Vagina (tissue), 2 donors: Measurements from ENCODE around the gene HYAL1. TPM values are rescaled to one million over a fixed set of nuclear protein-coding genes. Genes with fewer than 3 reads are reported as not detected.

Source experiments
- DNase-seq, 2 donors: peaks; one replicate each; pipeline ENCODE4 v3.0.0-alpha.2; 2017; ENCODE audit errors: extremely low spot score in 2 of 2
- H3K27ac ChIP-seq: fragments of 200-600 bp; sonication (generic); one replicate; pipeline ENCODE4 v1.5.1; 2019
- H3K27me3 ChIP-seq: fragments of 200-600 bp; sonication (generic); one replicate; pipeline ENCODE4 v1.5.1; 2019
- H3K36me3 ChIP-seq, 2 donors: fragments of 200-600 bp; sonication (generic); one replicate each; pipeline ENCODE4 v1.5.1; 2017 to 2019
- H3K4me1 ChIP-seq: fragments of 200-600 bp; sonication (generic); one replicate; pipeline ENCODE4 v1.5.1; 2019
- H3K4me3 ChIP-seq, 2 donors: fragments of 200-600 bp; sonication (generic); 1 replicate in 1 of 2; 2 replicates in 1 of 2; pipeline ENCODE4 v1.5.1; 2016 to 2019
- H3K9me3 ChIP-seq: fragments of 200-600 bp; sonication (generic); one replicate; pipeline ENCODE4 v1.5.1; 2019
- CTCF ChIP-seq, 3 experiments: fragments of 450-650 bp in 2 of 3; fragments of 200-600 bp in 1 of 3; sonication (generic) in 1 of 3; IDR thresholded peaks; one replicate each; pipeline ENCODE4 v1.5.1; 2017 to 2019; ENCODE audit warnings: antibody characterized with exemption in 3 of 3, mild to moderate bottlenecking in 2 of 3, moderate library complexity in 2 of 3
- POLR2A ChIP-seq, 2 donors: fragments of 450-650 bp; IDR thresholded peaks; one replicate each; pipeline ENCODE4 v1.6.1; 2017; ENCODE audit warnings: antibody characterized with exemption in 2 of 2, mild to moderate bottlenecking in 2 of 2, moderate library complexity in 2 of 2
- POLR2AphosphoS5 ChIP-seq, 2 donors: sonication (generic); formaldehyde crosslinking; IDR thresholded peaks; one replicate each; pipeline ENCODE4 v1.9.0; 2017; ENCODE audit warnings: antibody characterized with exemption in 2 of 2, mild to moderate bottlenecking in 2 of 2, low read depth in 1 of 2; ENCODE audit not compliant: insufficient read depth in 1 of 2
- intact Hi-C: fragments of 100-400 bp; cut with DNase I; formaldehyde crosslinking; loops from one replicate; pipeline ENCODE4 v1.15.1; 2023
- total RNA-seq: library from RNA; depleted of rRNA; stranded (reverse); fragments of >200 nt; gene quantifications from one replicate; pipeline ENCODE4 v1.2.3, GENCODE V29; 2016

Gene HYAL1
- total RNA-seq, 1 donor from 2014 or later, result 17.7 TPM

GRCh38 chr3:50254577-50255250, 48.7 kb downstream of the HYAL1 start:
- Histone ChIP-seq H3K4me1 (peaks cover 67% of the 10 kb centered on the region), H3K27ac (peak overlapping the region; percentile 75), H3K4me3 (no peak overlapping the region), H3K9me3 (no peaks in the 10 kb centered on the region), H3K27me3 (no peaks in the 10 kb centered on the region), H3K36me3 (peaks cover 0 to 38% of the 10 kb centered on the region in 2 donors)
- DNase-seq, result no peak
- intact Hi-C loops, result loop anchor here (5.0 kb wide), 1 partner anchor 68 kb away; the partner anchor contains the start of gene HYAL2
- no peak for TF ChIP-seq CTCF (IDR thresholded peaks at IDR 0.05)
- TF ChIP-seq POLR2AphosphoS5 (IDR thresholded peaks at IDR 0.05; ENCODE audit: insufficient read depth in 1 of 2, low read depth in 1 of 2), result peak; percentile 55 to 57

- DNase-seq, result no peak
- Histone ChIP-seq H3K9me3 (no peaks in the 10 kb centered on the region), H3K36me3 (peaks cover 0 to 14% of the 10 kb centered on the region in 2 donors), H3K27me3 (no peaks in the 10 kb centered on the region), H3K27ac (peak overlapping the region; percentile 52), H3K4me1 (peaks cover 91% of the 10 kb centered on the region), H3K4me3 (no peak overlapping the region)
- intact Hi-C loops, result no loop called here
- no peak for TF ChIP-seq CTCF (IDR thresholded peaks at IDR 0.05)
- TF ChIP-seq POLR2AphosphoS5 (IDR thresholded peaks at IDR 0.05; ENCODE audit: insufficient read depth in 1 of 2, low read depth in 1 of 2), result peak in 1 of 2 donors; percentile 65
Measured at GRCh38 chr3:50251220-50251619, 52.2 kb downstream of the HYAL1 start.

GRCh38 chr3:50250514-50250913, 52.9 kb downstream of the HYAL1 start:
- no peaks in the 10 kb centered on the region for H3K27me3 ChIP-seq
- peaks cover 0 to 12% of the 10 kb centered on the region in 2 donors for H3K36me3 ChIP-seq
- H3K27ac ChIP-seq, result peak overlapping the region; percentile 26
- peaks cover 93% of the 10 kb centered on the region for H3K4me1 ChIP-seq
- DNase-seq, result no peak
- intact Hi-C loops, result no loop called here
- TF ChIP-seq POLR2AphosphoS5 (IDR thresholded peaks at IDR 0.05; ENCODE audit: insufficient read depth in 1 of 2, low read depth in 1 of 2) (no peak), POLR2A (IDR thresholded peaks at IDR 0.05) (no peak)
- no peak overlapping the region for H3K4me3 ChIP-seq
- no peaks in the 10 kb centered on the region for H3K9me3 ChIP-seq

Other genes with a start within 250 kb of the HYAL1 start
- 271 TPM for gene RBM5, start 214.7 kb downstream of the HYAL1 start, total RNA-seq
- 78.1 TPM for gene SEMA3F, start 148.2 kb downstream of the HYAL1 start, total RNA-seq
- gene GNAT1, start 112.0 kb downstream of the HYAL1 start, total RNA-seq, result not detected
- gene SLC38A3, start 98.3 kb downstream of the HYAL1 start, total RNA-seq, result 2.0 TPM
- 244 TPM for gene GNAI2, start 67.4 kb downstream of the HYAL1 start, total RNA-seq
- gene SEMA3B, start 34.4 kb downstream of the HYAL1 start, total RNA-seq, result 32.9 TPM
- not detected for gene LSMEM2, start 24.5 kb downstream of the HYAL1 start, total RNA-seq
- 37.3 TPM for gene IFRD2, start 11.1 kb downstream of the HYAL1 start, total RNA-seq
- gene HYAL3, start 4.2 kb downstream of the HYAL1 start, total RNA-seq, result 8.1 TPM
- gene NAA80, start 4.2 kb downstream of the HYAL1 start, total RNA-seq, result 10.1 TPM
- gene HYAL2, start 19.2 kb upstream of the HYAL1 start, total RNA-seq, result 173 TPM
- 11.8 TPM for gene TUSC2, start 24.6 kb upstream of the HYAL1 start, total RNA-seq
- 69.0 TPM for gene RASSF1, start 37.3 kb upstream of the HYAL1 start, total RNA-seq
- 0.74 TPM for gene ZMYND10, start 42.2 kb upstream of the HYAL1 start, total RNA-seq
- gene NPRL2, start 47.2 kb upstream of the HYAL1 start, total RNA-seq, result 17.2 TPM
- gene CYB561D2, start 47.3 kb upstream of the HYAL1 start, total RNA-seq, result 11.5 TPM
- 51.1 TPM for gene TMEM115, start 55.9 kb upstream of the HYAL1 start, total RNA-seq
- 2.5 TPM for gene CACNA2D2, start 200.1 kb upstream of the HYAL1 start, total RNA-seq